PC-3 (cell line): ENCODE measurements around the gene MBTD1.

Source experiments
- EZH2 ChIP-seq: fragments of 300-600 bp; sonication (generic); IDR thresholded peaks from one replicate; pipeline ENCODE4 v1.6.1; 2017; ENCODE audit warnings: antibody characterized with exemption, mild to moderate bottlenecking, low read length; ENCODE audit not compliant: unreplicated experiment
- EZH2phosphoT487 ChIP-seq: fragments of 300-600 bp; sonication (generic); IDR thresholded peaks from 2 replicates; pipeline ENCODE4 v1.6.1; 2018; ENCODE audit warnings: mild to moderate bottlenecking, antibody characterized with exemption, low read length, borderline replicate concordance
- TF ChIP-seq, protein P1 (sequence below): fragments of 300-600 bp; sonication (generic); conservative IDR thresholded peaks from 2 replicates; pipeline ENCODE4 v1.5.1; 2017; ENCODE audit warnings: antibody characterized with exemption, low read depth, mild to moderate bottlenecking, low read length

DNA sequence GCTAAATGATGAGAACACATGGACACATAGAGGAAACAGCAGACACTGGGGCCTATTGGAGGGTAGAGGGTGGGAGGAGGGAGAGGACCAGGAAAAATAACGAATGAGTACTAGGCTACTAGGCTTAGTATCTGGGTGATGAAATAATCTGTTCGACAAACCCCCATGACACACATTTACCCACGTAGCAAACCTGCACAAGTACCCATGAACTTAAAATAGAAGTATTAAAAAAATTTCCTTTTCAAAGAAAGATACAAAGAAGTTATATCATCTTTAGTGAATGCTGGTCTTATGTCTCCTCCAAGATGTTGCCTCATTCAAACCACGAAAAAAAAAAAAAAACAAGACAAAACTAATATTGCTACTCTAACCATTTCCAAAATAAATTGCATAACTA lies 31.7 kb downstream of the MBTD1 start:
- TF ChIP-seq, protein P1, sequence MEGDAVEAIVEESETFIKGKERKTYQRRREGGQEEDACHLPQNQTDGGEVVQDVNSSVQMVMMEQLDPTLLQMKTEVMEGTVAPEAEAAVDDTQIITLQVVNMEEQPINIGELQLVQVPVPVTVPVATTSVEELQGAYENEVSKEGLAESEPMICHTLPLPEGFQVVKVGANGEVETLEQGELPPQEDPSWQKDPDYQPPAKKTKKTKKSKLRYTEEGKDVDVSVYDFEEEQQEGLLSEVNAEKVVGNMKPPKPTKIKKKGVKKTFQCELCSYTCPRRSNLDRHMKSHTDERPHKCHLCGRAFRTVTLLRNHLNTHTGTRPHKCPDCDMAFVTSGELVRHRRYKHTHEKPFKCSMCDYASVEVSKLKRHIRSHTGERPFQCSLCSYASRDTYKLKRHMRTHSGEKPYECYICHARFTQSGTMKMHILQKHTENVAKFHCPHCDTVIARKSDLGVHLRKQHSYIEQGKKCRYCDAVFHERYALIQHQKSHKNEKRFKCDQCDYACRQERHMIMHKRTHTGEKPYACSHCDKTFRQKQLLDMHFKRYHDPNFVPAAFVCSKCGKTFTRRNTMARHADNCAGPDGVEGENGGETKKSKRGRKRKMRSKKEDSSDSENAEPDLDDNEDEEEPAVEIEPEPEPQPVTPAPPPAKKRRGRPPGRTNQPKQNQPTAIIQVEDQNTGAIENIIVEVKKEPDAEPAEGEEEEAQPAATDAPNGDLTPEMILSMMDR = no peak
- TF ChIP-seq EZH2phosphoT487 (no peak), EZH2 (no peak)
